Spinal cord (tissue), 10 donors: ENCODE results near the gene AP4S1. TPM values are rescaled to one million over a fixed set of nuclear protein-coding genes. Genes with fewer than 3 reads are reported as not detected.
"Not testable (repeated sequence)": the region's sequence is repeated elsewhere in the genome, so short reads cannot be mapped to it uniquely, and the experiment has no call there.

Source experiments
- DNase-seq, 6 donors: peaks; one replicate each; pipeline versions ENCODE4 v3.0.0 to v3.0.0-alpha.2; 2013 to 2015; ENCODE audit warnings: low spot score in 6 of 6, low read depth in 4 of 6
- H3K27ac ChIP-seq: one replicate; pipeline ENCODE4 v1.5.1; 2013; ENCODE audit warnings: low read depth, low read length, control low read depth
- H3K27me3 ChIP-seq: one replicate; pipeline ENCODE4 v1.6.1; 2013; ENCODE audit warnings: low read length; ENCODE audit not compliant: control insufficient read depth, insufficient read depth
- H3K36me3 ChIP-seq: one replicate; pipeline ENCODE4 v1.6.1; 2013; ENCODE audit warnings: low read length; ENCODE audit not compliant: control insufficient read depth, insufficient read depth
- H3K4me1 ChIP-seq: one replicate; pipeline ENCODE4 v1.6.1; 2013; ENCODE audit warnings: low read length; ENCODE audit not compliant: control insufficient read depth, insufficient read depth
- H3K4me3 ChIP-seq: one replicate; pipeline ENCODE4 v1.5.1; 2013; ENCODE audit warnings: low read depth, low read length, control low read depth
- H3K9me3 ChIP-seq: one replicate; pipeline ENCODE4 v1.6.1; 2013; ENCODE audit warnings: low read length; ENCODE audit not compliant: control insufficient read depth, insufficient read depth
- WGBS: methylation state at CpG from one replicate; pipeline ENCODE4 v1.1.5; 2013; ENCODE audit warnings: missing lambda C conversion rate; ENCODE audit not compliant: insufficient coverage; 5-methylcytosine and 5-hydroxymethylcytosine counted together
- polyA plus RNA-seq, 2 donors: library from polyadenylated mRNA; unstranded; fragments of 120-200 nt; gene quantifications; one replicate each; pipeline ENCODE4 v1.2.1, GENCODE V29; 2013; ENCODE audit not compliant: insufficient read length in 2 of 2
- total RNA-seq, 2 donors: library from RNA; depleted of rRNA in 1 of 2; stranded (reverse); fragments of 120-200 nt in 1 of 2; fragments of >200 nt in 1 of 2; gene quantifications; one replicate each; pipeline versions ENCODE4 v1.2.3 to v1.2.4, GENCODE V29; 2013 to 2014
- donor health status: healthy.

AP4S1 gene
- total and polyA plus RNA-seq, 4 donors: 16.5 to 29.8 (median 28.3) TPM

GRCh38 chr14:31071151-31071550, 45.7 kb downstream of the AP4S1 start:
- no peak overlapping the region for H3K27ac ChIP-seq
- H3K27me3 ChIP-seq: no peaks in the 10 kb centered on the region
- H3K9me3 ChIP-seq: no peaks in the 10 kb centered on the region
- no peak for DNase-seq
- no peaks in the 10 kb centered on the region for H3K4me1 ChIP-seq
- WGBS: no CpG with 5 or more reads among the region's 2 CpGs
- H3K4me3 ChIP-seq: no peak overlapping the region
- peaks cover 20% of the 10 kb centered on the region for H3K36me3 ChIP-seq

GRCh38 chr14:31075144-31075543, 49.7 kb downstream of the AP4S1 start:
- no peak for DNase-seq
- Histone ChIP-seq H3K27me3 (no peaks in the 10 kb centered on the region), H3K4me1 (no peaks in the 10 kb centered on the region), H3K36me3 (peaks cover 20% of the 10 kb centered on the region), H3K4me3 (no peak overlapping the region), H3K9me3 (no peaks in the 10 kb centered on the region), H3K27ac (no peak overlapping the region)
- WGBS: no CpG with 5 or more reads among the region's 2 CpGs

GRCh38 chr14:31078766-31079165, 53.3 kb downstream of the AP4S1 start:
- Histone ChIP-seq H3K4me1 (no peaks in the 10 kb centered on the region), H3K4me3 (no peak overlapping the region), H3K27me3 (no peaks in the 10 kb centered on the region), H3K9me3 (no peaks in the 10 kb centered on the region), H3K36me3 (peaks cover 18% of the 10 kb centered on the region), H3K27ac (no peak overlapping the region)
- no peak for DNase-seq
- 67% methylated on average over 1 of the region's 2 CpGs for WGBS

GRCh38 chr14:31080056-31080455, 54.6 kb downstream of the AP4S1 start:
- WGBS: 90% methylated on average over 2 of the region's 3 CpGs
- no peak for DNase-seq
- Histone ChIP-seq H3K4me1 (no peaks in the 10 kb centered on the region), H3K27ac (no peak overlapping the region), H3K4me3 (no peak overlapping the region), H3K27me3 (no peaks in the 10 kb centered on the region), H3K36me3 (peaks cover 13% of the 10 kb centered on the region), H3K9me3 (no peaks in the 10 kb centered on the region)

- no peaks in the 10 kb centered on the region for H3K27me3 ChIP-seq
- no peaks in the 10 kb centered on the region for H3K4me1 ChIP-seq
- no peak overlapping the region for H3K4me3 ChIP-seq
- 95% methylated on average over 2 of the region's 4 CpGs for WGBS
- no peak for DNase-seq
- no peak overlapping the region for H3K27ac ChIP-seq
- peaks cover 17% of the 10 kb centered on the region for H3K36me3 ChIP-seq
- no peaks in the 10 kb centered on the region for H3K9me3 ChIP-seq
Measured at GRCh38 chr14:31080484-31080883, 55.0 kb downstream of the AP4S1 start.

- no peak for DNase-seq
- Histone ChIP-seq H3K27ac (no peak overlapping the region), H3K9me3 (no peaks in the 10 kb centered on the region), H3K4me3 (no peak overlapping the region), H3K36me3 (peaks cover 18% of the 10 kb centered on the region), H3K4me1 (no peaks in the 10 kb centered on the region), H3K27me3 (no peaks in the 10 kb centered on the region)
- whole genome bisulfite sequencing: 83% methylated on average over 3 of the region's 3 CpGs
Measured at GRCh38 chr14:31083781-31084180, 58.3 kb downstream of the AP4S1 start.

GRCh38 chr14:31084385-31084784, 58.9 kb downstream of the AP4S1 start:
- DNase-seq: no peak
- H3K4me1 ChIP-seq: no peaks in the 10 kb centered on the region
- no peaks in the 10 kb centered on the region for H3K27me3 ChIP-seq
- H3K36me3 ChIP-seq: peaks cover 18% of the 10 kb centered on the region
- H3K27ac ChIP-seq: no peak overlapping the region
- no peak overlapping the region for H3K4me3 ChIP-seq
- 65% methylated on average over 2 of the region's 5 CpGs for WGBS
- no peaks in the 10 kb centered on the region for H3K9me3 ChIP-seq

GRCh38 chr14:31085027-31085426, 59.6 kb downstream of the AP4S1 start:
- H3K27ac ChIP-seq: no peak overlapping the region
- no peaks in the 10 kb centered on the region for H3K9me3 ChIP-seq
- H3K4me1 ChIP-seq: no peaks in the 10 kb centered on the region
- H3K27me3 ChIP-seq: no peaks in the 10 kb centered on the region
- 100% methylated on average over 3 of the region's 3 CpGs for WGBS
- no peak for DNase-seq
- H3K36me3 ChIP-seq: peaks cover 18% of the 10 kb centered on the region
- no peak overlapping the region for H3K4me3 ChIP-seq

- WGBS: 100% methylated on average over 1 of the region's 9 CpGs
Measured at GRCh38 chr14:31086466-31086865, 61.0 kb downstream of the AP4S1 start.

GRCh38 chr14:31090883-31091764, 65.7 kb downstream of the AP4S1 start:
- H3K27me3 ChIP-seq: no peaks in the 10 kb centered on the region
- peak in 1 of 6 donors; percentile 12 for DNase-seq
- no peak overlapping the region for H3K4me3 ChIP-seq
- no peak overlapping the region for H3K27ac ChIP-seq
- H3K36me3 ChIP-seq: peaks cover 5% of the 10 kb centered on the region
- WGBS: 90% methylated on average over 2 of the region's 5 CpGs
- H3K9me3 ChIP-seq: no peaks in the 10 kb centered on the region
- no peaks in the 10 kb centered on the region for H3K4me1 ChIP-seq

More at GRCh38 chr14:31086466-31086865, 61.0 kb downstream of the AP4S1 start:
- peaks cover 14% of the 10 kb centered on the region for H3K36me3 ChIP-seq
- H3K4me1 ChIP-seq, H3K4me3 ChIP-seq, H3K9me3 ChIP-seq, DNase-seq, H3K27ac ChIP-seq, H3K27me3 ChIP-seq: not testable (repeated sequence)
